Fibroblast of the aortic adventitia (primary cell): Measurements from ENCODE around the gene TMEM72. TPM values are rescaled to one million over a fixed set of nuclear protein-coding genes. Genes with fewer than 3 reads are reported as not detected.

ENCODE experiments used
- DNase-seq: peaks from one replicate; pipeline ENCODE4 v3.0.0-alpha.2; 2010; ENCODE audit warnings: low read depth
- H3K4me3 ChIP-seq: 2 replicates; pipeline ENCODE4 v1.5.1; 2011; ENCODE audit warnings: low read depth, mild to moderate bottlenecking, control low read depth, low read length, moderate library complexity
- CTCF ChIP-seq: IDR thresholded peaks from 2 replicates; pipeline ENCODE4 v1.5.1; 2011; ENCODE audit warnings: mild to moderate bottlenecking, low read length, control low read depth, inconsistent platforms; ENCODE audit not compliant: insufficient read depth
- total RNA-seq: library from RNA; depleted of rRNA; stranded (reverse); fragments of >200 nt; gene quantifications from 2 replicates; pipeline ENCODE4 v1.2.3, GENCODE V29; 2012; ENCODE audit warnings: low replicate concordance

The TMEM72 gene
- total RNA-seq, 1 donor, result not detected

DNA sequence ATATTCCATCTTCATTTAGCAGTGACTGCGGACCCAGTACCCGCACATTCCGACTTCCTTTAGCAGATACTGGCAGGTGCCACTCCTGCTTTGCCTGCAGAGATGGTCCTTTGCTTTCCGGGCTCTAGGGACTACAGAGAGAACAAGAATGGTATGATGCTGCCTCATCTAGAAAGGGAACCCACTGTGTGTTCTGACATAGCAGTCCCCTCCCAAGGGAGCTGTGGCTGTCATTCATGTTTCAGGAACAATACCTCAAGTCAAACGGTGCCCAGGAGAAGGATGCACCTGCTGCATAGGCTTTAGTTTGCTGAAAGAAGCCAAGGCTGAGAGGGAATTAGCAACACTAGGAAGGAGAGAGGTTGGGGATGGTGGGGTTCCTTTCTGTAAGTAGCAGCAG is 15.9 kb upstream of the TMEM72 start:
- no peak for TF ChIP-seq CTCF
- DNase-seq, result no peak
- no peak overlapping the region for H3K4me3 ChIP-seq

- no peak overlapping the region for H3K4me3 ChIP-seq
- no peak for TF ChIP-seq CTCF
- DNase-seq, result no peak
Observed at GRCh38 chr10:44897049-44897448, 14.1 kb upstream of the TMEM72 start.

- no peak overlapping the region for H3K4me3 ChIP-seq
- no peak for TF ChIP-seq CTCF
- no peak for DNase-seq
Observed at GRCh38 chr10:44898665-44899064, 12.5 kb upstream of the TMEM72 start.

DNA sequence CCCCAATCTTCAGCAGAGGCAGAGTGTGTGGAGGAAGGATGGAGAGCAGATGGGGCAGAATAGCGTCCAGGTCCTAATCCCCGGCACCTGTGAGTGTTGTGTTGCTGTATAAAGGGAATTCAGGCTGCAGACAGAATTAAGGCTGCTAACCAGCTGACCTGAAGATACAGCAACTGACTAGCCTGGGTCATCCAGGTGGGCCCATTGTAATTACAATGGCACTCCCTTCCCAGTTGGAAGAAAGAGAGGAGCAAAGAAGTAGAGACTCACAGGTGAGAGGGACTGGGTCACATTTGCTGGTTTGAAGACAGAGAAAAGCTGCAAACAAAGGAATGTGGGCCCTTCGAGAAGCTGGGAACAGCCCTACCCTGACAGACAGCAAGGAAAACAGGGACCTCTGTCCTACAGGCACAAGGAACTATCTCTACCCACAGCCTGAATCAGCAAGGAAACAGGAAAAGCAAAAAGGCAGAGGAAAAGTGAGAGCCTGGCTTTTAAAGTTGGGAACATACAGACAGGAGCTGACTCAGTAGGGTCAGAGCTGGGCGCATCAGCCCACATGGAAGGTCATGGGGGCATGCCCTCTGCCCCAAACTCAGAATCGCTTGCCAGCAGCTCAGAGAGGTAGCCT is 11.6 kb upstream of the TMEM72 start:
- no peak overlapping the region for H3K4me3 ChIP-seq
- no peak for DNase-seq
- TF ChIP-seq CTCF, result no peak

GRCh38 chr10:44902941-44903545 is 8.1 kb upstream of the TMEM72 start:
- no peak overlapping the region for H3K4me3 ChIP-seq
- no peak for TF ChIP-seq CTCF
- no peak for DNase-seq

GRCh38 chr10:44906486-44906885 is 4.7 kb upstream of the TMEM72 start:
- H3K4me3 ChIP-seq, result no peak overlapping the region
- no peak for TF ChIP-seq CTCF
- no peak for DNase-seq

DNA sequence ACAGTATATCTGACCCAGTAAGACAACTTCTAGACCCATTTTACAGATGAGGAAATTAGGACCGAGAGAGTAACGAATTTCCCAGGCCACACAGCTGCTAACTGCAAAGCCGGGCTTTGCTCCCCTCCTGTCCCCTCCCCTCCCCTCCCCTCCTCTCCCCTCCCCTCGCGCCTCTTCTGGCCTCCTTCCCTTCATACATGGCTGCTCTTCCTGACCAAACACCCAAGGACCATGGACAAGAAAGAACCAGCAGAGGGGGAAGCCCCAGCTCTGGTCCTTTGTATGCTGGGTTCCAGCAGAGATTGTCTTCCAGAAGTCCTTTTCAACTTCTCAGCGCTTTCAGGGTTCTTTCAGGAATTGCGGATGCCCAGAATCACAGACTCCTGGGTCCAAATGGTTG is 3.6 kb upstream of the TMEM72 start:
- DNase-seq, result no peak

More for the DNA sequence above, 3.6 kb upstream of the TMEM72 start:
- TF ChIP-seq CTCF, result no peak
- no peak overlapping the region for H3K4me3 ChIP-seq
